HEK293 (cell line): ENCODE data around the gene UTP4.

ENCODE experiments used
- CTCF ChIA-PET: fragments of 350-600 bp; formaldehyde crosslinking; extraction: SDS; loops from one replicate; lab custom pipeline; 2021; ENCODE audit warnings: antibody characterized with exemption; lab: Yijun Ruan, JAX
- POLR2A ChIA-PET: fragments of 300-600 bp; formaldehyde crosslinking; extraction: SDS; loops from one replicate; lab custom pipeline; 2020; ENCODE audit warnings: antibody characterized with exemption, inconsistent platforms; lab: Yijun Ruan, JAX
- H3K27ac ChIP-seq: fragments of 200-500 bp; sonication (Bioruptor generic); 2 replicates; pipeline ENCODE4 v1.5.1; 2014; ENCODE audit warnings: low read depth, low read length, control low read depth, inconsistent platforms; ENCODE audit errors: extremely low read depth
- H3K36me3 ChIP-seq, 2 experiments: fragments of 200-500 bp in 1 of 2; sonication (Bioruptor generic) in 1 of 2; 1 replicate in 1 of 2; 2 replicates in 1 of 2; pipeline ENCODE4 v1.5.1; 2014 to 2017; ENCODE audit warnings: inconsistent platforms in 2 of 2, low read length in 2 of 2; ENCODE audit not compliant: control insufficient read depth in 2 of 2, insufficient read depth in 1 of 2
- H3K4me1 ChIP-seq: fragments of 200-500 bp; sonication (Bioruptor generic); 2 replicates; pipeline ENCODE4 v1.5.1; 2014; ENCODE audit warnings: mild to moderate bottlenecking, low read length, inconsistent platforms; ENCODE audit not compliant: control insufficient read depth, insufficient read depth
- H3K4me3 ChIP-seq: 2 replicates; pipeline ENCODE4 v1.5.1; 2011; ENCODE audit warnings: low read depth, mild to moderate bottlenecking, control low read depth, low read length, moderate library complexity
- H3K9me3 ChIP-seq: fragments of 200-500 bp; sonication (Bioruptor generic); 2 replicates; pipeline ENCODE4 v1.5.1; 2014; ENCODE audit warnings: low read depth, low read length, inconsistent platforms; ENCODE audit not compliant: control insufficient read depth, insufficient read depth
- BCL6B ChIP-seq: fragments of 450-650 bp; formaldehyde crosslinking; IDR thresholded peaks from 2 replicates; pipeline ENCODE4 v1.5.1; 2017; ENCODE audit warnings: missing biosample characterization, missing genetic modification characterization
- HOXC10 ChIP-seq: sonication (generic); formaldehyde crosslinking; IDR thresholded peaks from 2 replicates; pipeline ENCODE4 v1.8.1; 2023; ENCODE audit warnings: mild to moderate bottlenecking, missing genetic modification reagents
- KLF16 ChIP-seq: fragments of 450-650 bp; formaldehyde crosslinking; IDR thresholded peaks from 2 replicates; pipeline ENCODE4 v1.5.1; 2017; ENCODE audit warnings: missing biosample characterization, missing genetic modification characterization
- OSR2 ChIP-seq: fragments of 450-650 bp; formaldehyde crosslinking; IDR thresholded peaks from 2 replicates; pipeline ENCODE4 v1.5.1; 2016; ENCODE audit warnings: missing biosample characterization, missing genetic modification characterization
- ZBTB44 ChIP-seq: fragments of 450-650 bp; IDR thresholded peaks from 2 replicates; pipeline ENCODE4 v1.5.1; 2018; ENCODE audit warnings: missing biosample characterization, mild to moderate bottlenecking, missing genetic modification characterization
- ZBTB8A ChIP-seq: fragments of 450-650 bp; formaldehyde crosslinking; IDR thresholded peaks from 2 replicates; pipeline ENCODE4 v1.5.1; 2016; ENCODE audit warnings: missing biosample characterization, missing genetic modification characterization
- ZFP37 ChIP-seq: fragments of 450-650 bp; formaldehyde crosslinking; IDR thresholded peaks from 2 replicates; pipeline ENCODE4 v1.5.1; 2016; ENCODE audit warnings: missing biosample characterization, missing genetic modification characterization
- ZNF138 ChIP-seq: fragments of 450-650 bp; formaldehyde crosslinking; IDR thresholded peaks from 2 replicates; pipeline ENCODE4 v1.5.1; 2016; ENCODE audit warnings: missing biosample characterization, missing genetic modification characterization, borderline replicate concordance
- ZNF18 ChIP-seq: fragments of 450-650 bp; formaldehyde crosslinking; IDR thresholded peaks from 2 replicates; pipeline ENCODE4 v1.5.1; 2016; ENCODE audit warnings: missing biosample characterization, missing genetic modification characterization
- ZNF223 ChIP-seq: fragments of 450-650 bp; formaldehyde crosslinking; IDR thresholded peaks from 2 replicates; pipeline ENCODE4 v1.5.1; 2016; ENCODE audit warnings: missing biosample characterization, missing genetic modification characterization
- ZNF248 ChIP-seq: fragments of 450-650 bp; formaldehyde crosslinking; IDR thresholded peaks from 2 replicates; pipeline ENCODE4 v1.5.1; 2017; ENCODE audit warnings: missing biosample characterization, missing genetic modification characterization
- ZNF350 ChIP-seq: fragments of 450-650 bp; formaldehyde crosslinking; IDR thresholded peaks from 2 replicates; pipeline ENCODE4 v1.5.0; 2017; ENCODE audit warnings: missing biosample characterization, mild to moderate bottlenecking, missing genetic modification characterization
- ZNF404 ChIP-seq: fragments of 450-650 bp; formaldehyde crosslinking; IDR thresholded peaks from 2 replicates; pipeline ENCODE4 v1.5.1; 2017; ENCODE audit warnings: missing biosample characterization, missing genetic modification characterization
- ZNF610 ChIP-seq: fragments of 450-650 bp; formaldehyde crosslinking; IDR thresholded peaks from 2 replicates; pipeline ENCODE4 v1.5.1; 2016; ENCODE audit warnings: missing biosample characterization, missing genetic modification characterization, borderline replicate concordance
- ZNF626 ChIP-seq: fragments of 450-650 bp; sonication (Bioruptor Pico); formaldehyde crosslinking; IDR thresholded peaks from 2 replicates; pipeline ENCODE4 v1.5.1; 2018; ENCODE audit warnings: missing biosample characterization, missing genetic modification characterization, inconsistent platforms
- ZNF670 ChIP-seq: fragments of 450-650 bp; formaldehyde crosslinking; IDR thresholded peaks from 2 replicates; pipeline ENCODE4 v1.5.1; 2016; ENCODE audit warnings: missing biosample characterization, missing genetic modification characterization, low read depth
- ZNF701 ChIP-seq: fragments of 450-650 bp; formaldehyde crosslinking; IDR thresholded peaks from 2 replicates; pipeline ENCODE4 v1.5.1; 2016; ENCODE audit warnings: missing biosample characterization, missing genetic modification characterization
- ZNF768 ChIP-seq: fragments of 450-650 bp; formaldehyde crosslinking; IDR thresholded peaks from 2 replicates; pipeline ENCODE4 v1.5.1; 2018; ENCODE audit warnings: missing biosample characterization, mild to moderate bottlenecking, missing genetic modification characterization
- ZSCAN16 ChIP-seq: fragments of 450-650 bp; formaldehyde crosslinking; IDR thresholded peaks from 2 replicates; pipeline ENCODE4 v1.5.1; 2016; ENCODE audit warnings: missing biosample characterization, missing genetic modification characterization
- ZSCAN18 ChIP-seq: fragments of 450-650 bp; formaldehyde crosslinking; IDR thresholded peaks from 2 replicates; pipeline ENCODE4 v1.5.1; 2016; ENCODE audit warnings: missing biosample characterization, missing genetic modification characterization
- TF ChIP-seq, protein P1 (sequence below): fragments of 450-650 bp; formaldehyde crosslinking; IDR thresholded peaks from 2 replicates; pipeline ENCODE4 v1.5.1; 2016; ENCODE audit warnings: missing biosample characterization, missing genetic modification characterization

The UTP4 gene

GRCh38 chr16:69108905-69109252 lies 23.6 kb upstream of the UTP4 start:
- peaks cover 0 to 21% of the 10 kb centered on the region in 2 experiments; a peak in 1 of 3 replicates for H3K36me3 ChIP-seq
- H3K4me3 ChIP-seq: no peak overlapping the region
- no peak overlapping the region for H3K27ac ChIP-seq
- H3K9me3 ChIP-seq: no peaks in the 10 kb centered on the region
- H3K4me1 ChIP-seq: no peaks in the 10 kb centered on the region; the same call in 1 of the 2 replicates
- CTCF ChIA-PET: interaction anchor here (0.7 to 1.9 kb wide), 3 partner anchors 15 to 206 kb away, joined by 3 to 19 read pairs (median 3); no protein-coding TSS in a partner anchor
- TF ChIP-seq, protein P1, sequence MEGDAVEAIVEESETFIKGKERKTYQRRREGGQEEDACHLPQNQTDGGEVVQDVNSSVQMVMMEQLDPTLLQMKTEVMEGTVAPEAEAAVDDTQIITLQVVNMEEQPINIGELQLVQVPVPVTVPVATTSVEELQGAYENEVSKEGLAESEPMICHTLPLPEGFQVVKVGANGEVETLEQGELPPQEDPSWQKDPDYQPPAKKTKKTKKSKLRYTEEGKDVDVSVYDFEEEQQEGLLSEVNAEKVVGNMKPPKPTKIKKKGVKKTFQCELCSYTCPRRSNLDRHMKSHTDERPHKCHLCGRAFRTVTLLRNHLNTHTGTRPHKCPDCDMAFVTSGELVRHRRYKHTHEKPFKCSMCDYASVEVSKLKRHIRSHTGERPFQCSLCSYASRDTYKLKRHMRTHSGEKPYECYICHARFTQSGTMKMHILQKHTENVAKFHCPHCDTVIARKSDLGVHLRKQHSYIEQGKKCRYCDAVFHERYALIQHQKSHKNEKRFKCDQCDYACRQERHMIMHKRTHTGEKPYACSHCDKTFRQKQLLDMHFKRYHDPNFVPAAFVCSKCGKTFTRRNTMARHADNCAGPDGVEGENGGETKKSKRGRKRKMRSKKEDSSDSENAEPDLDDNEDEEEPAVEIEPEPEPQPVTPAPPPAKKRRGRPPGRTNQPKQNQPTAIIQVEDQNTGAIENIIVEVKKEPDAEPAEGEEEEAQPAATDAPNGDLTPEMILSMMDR: no peak
- TF ChIP-seq BCL6B (tag by site-specific recombination): no peak
- no peak for TF ChIP-seq ZNF350 (tag by site-specific recombination)
- no peak for TF ChIP-seq HOXC10 (CRISPR knock-in tag)
- no peak for TF ChIP-seq ZBTB8A (tag by site-specific recombination)
- no peak for TF ChIP-seq ZSCAN16 (tag by site-specific recombination)
- no peak for TF ChIP-seq ZSCAN18 (tag by site-specific recombination)
- TF ChIP-seq, all 188 proteins: peak for 0
- POLR2A ChIA-PET: interaction anchor here (1.3 kb wide), 1 partner anchor 24 kb away, joined by 3 read pairs; no protein-coding TSS in a partner anchor

DNA sequence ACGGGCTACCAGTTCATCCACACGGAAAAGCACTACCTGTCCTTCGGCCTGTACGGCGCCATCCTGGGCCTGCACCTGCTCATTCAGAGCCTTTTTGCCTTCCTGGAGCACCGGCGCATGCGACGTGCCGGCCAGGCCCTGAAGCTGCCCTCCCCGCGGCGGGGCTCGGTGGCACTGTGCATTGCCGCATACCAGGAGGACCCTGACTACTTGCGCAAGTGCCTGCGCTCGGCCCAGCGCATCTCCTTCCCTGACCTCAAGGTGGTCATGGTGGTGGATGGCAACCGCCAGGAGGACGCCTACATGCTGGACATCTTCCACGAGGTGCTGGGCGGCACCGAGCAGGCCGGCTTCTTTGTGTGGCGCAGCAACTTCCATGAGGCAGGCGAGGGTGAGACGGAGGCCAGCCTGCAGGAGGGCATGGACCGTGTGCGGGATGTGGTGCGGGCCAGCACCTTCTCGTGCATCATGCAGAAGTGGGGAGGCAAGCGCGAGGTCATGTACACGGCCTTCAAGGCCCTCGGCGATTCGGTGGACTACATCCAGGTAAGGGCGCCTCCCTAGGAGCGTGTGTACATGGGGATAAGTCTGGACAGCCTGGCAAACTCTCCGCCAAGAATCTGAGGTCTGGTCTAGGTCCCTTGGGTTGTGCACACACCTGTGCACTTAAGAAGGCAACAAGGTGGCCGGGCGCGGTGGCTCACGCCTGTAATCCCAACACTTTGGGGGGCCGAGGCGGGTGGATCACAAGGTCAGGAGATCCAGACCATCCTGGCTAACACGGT lies 22.8 kb upstream of the UTP4 start:
- TF ChIP-seq ZBTB44 (tag by site-specific recombination) (no peak), OSR2 (tag by site-specific recombination) (no peak), ZNF404 (tag by site-specific recombination) (no peak), ZNF701 (tag by site-specific recombination) (no peak), ZFP37 (tag by site-specific recombination) (no peak), ZNF138 (tag by site-specific recombination) (no peak), ZNF18 (tag by site-specific recombination) (no peak), ZNF670 (tag by site-specific recombination) (no peak), ZNF768 (tag by site-specific recombination) (no peak), ZNF610 (tag by site-specific recombination) (no peak), ZNF223 (tag by site-specific recombination) (no peak), ZNF626 (no peak), ZNF248 (tag by site-specific recombination) (no peak), KLF16 (tag by site-specific recombination) (no peak), ZNF350 (tag by site-specific recombination) (no peak)
- TF ChIP-seq, all 188 proteins: peak for 0
- Histone ChIP-seq H3K4me3 (no peak overlapping the region), H3K36me3 (peaks cover 0 to 29% of the 10 kb centered on the region in 2 experiments; a peak in 1 of 3 replicates), H3K9me3 (no peaks in the 10 kb centered on the region), H3K27ac (no peak overlapping the region), H3K4me1 (no peaks in the 10 kb centered on the region; the same call in 1 of the 2 replicates)
- ChIA-PET POLR2A (no interaction called here), CTCF (interaction anchor here (0.7 to 2.0 kb wide), 3 partner anchors 14 to 207 kb away, joined by 3 to 9 read pairs (median 4); no protein-coding TSS in a partner anchor)
